Kidney tubule cell (primary cell): ENCODE results near the gene TRDMT1.
A peak's percentile ranks its signal among the peaks of the same experiment; 100 is the strongest.

ENCODE experiments used
- DNase-seq: peaks from one replicate; pipeline ENCODE4 v3.0.0-alpha.2; 2018; ENCODE audit warnings: low spot score

The TRDMT1 gene

GRCh38 chr10:17209881-17210280, 8.4 kb upstream of the TRDMT1 start:
- DNase-seq: no peak

GRCh38 chr10:17209302-17209701, 7.8 kb upstream of the TRDMT1 start:
- no peak for DNase-seq

GRCh38 chr10:17208476-17208875, 7.0 kb upstream of the TRDMT1 start:
- DNase-seq: no peak

DNA sequence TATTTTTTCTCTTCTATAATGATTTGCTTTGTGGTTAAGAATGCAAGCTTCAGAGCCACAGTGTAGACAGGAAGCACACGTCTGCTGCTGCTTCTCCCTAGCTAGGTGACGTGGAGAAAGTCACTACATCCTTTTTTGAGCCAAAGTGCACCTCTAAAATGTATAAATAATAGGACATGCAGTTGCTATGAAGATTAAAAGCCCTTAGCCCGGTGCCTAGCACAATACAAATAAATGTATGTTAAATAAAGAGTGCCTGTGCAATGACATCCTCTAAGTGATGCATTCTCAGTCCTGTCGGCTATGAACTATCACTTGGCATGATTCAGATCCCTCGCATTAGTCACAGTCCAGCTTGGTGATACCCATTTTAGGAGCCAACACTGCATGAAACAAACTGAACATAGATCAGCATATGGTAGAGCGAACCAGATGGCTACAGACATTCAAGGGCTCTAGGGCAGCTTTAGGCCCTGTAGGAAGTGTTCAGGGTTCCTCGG, 4.8 kb upstream of the TRDMT1 start:
- DNase-seq: peak; percentile 94

GRCh38 chr10:17203416-17203815, 1.9 kb upstream of the TRDMT1 start:
- no peak for DNase-seq

DNA sequence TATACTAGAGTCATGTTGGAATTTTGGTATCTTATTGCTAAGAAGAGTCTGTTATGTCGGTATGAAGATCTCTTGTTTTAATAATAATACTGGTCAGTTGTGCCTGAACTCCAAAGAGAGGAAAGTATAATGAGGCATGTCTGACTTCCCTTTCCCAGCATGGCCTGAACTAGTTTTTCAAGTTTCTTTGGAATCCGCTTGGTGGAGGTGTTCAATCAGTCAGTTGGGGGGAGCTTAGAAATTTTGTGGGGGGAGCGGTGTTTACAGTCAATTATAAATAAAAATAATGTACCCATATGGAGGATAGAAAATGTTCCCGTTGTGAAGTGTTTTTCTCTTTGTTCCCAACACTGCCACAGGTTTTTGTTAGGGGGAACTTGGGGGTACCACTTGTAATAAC, 1.5 kb upstream of the TRDMT1 start:
- DNase-seq: no peak

DNA sequence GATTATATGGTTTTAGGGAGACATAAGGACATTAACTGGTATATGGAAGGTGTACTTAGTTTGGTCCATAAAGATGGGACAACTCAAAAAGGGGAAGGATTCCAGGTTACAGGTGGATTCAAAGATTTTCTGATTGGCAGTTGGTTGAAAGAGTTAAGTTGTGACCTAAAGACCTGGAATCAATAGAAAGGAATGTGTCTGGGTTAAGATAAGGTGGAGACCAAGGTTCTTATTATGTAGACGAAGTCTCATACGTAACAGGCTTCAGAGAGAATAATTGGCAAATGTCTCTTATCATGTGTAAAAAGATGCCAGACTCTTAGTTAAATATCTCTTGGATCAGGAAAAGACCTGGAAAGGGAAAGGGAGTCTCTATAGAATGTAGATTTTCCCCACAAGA, 1.0 kb upstream of the TRDMT1 start:
- no peak for DNase-seq

DNA sequence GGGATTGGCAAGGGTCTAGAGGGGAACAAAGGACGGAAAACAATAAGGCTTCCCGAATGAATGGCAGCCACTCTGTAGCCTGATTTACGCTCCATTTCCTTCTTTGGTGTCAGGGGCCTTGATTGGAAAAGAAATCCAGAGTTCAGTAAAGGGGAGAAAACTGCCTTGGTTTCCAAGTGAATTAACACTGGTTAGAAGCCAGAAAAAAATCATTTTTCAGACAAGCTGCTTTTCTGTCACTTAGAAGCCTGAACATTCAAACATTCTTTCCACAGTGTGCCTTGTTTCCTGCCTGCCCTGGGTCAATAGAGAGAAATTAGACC, 283 bp upstream of the TRDMT1 start:
- DNase-seq: no peak

DNA sequence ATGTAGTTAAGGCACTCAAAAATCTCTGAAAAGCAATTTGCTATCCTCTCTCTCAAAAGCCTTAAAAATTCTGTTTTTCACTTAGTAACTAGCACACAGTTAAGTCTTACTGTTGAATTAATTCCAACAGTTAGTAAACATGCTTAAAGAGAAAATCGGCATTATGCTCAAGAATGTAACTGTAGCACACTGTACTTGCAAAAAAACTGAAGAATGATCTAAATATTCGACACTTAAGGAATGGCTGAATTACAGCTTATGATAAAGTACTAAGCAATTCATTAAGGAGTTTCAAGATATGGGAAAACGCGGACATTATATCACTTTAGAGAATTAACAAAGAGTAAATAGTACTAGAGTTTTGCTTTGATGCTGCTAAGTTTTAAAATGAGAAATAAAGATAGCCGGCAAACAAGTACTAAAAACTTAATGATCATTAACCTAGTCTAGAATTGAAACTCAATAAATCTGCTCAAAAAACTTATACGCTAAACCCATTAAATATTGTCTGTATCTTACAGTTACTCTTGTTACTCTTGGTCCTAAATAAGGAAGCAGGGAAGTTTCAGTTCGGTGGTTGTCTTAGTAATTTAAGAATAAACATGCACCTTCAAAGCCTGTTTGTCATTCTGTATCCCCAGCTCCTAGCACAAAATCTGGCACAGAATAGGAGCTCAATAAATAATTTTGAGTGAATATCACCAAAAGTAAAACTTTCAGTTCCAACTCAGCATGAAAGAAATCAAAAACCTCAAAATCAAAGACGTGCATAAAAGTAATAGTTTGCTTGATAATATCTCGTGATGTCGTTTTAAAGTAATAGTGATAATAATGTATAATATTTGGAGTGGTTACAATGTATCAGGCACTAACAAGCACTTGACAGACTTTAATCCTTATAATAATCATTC, 1.2 kb downstream of the TRDMT1 start:
- peak; percentile 62 for DNase-seq

DNA sequence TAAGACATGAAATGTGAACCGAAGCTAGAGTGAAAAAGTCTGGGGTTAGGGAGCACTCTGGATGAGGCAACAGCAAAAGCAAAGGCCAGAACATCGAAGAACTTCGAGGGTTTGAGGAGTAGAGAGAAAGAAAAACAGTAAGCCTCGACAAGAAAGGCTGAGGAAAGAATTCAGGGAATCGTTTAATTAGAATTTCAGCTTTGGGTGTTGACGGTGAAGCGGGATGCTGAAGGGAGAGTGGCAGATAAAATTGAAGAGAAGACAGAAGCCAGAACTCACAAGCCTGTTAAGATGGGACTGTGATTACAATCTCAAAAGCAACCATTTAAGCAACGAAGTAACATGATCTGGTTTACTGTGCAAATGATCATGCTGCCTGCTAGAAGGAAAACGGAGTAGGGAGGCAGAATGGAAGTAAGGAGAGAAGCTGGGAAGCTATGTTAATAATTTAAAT, 2.1 kb downstream of the TRDMT1 start:
- peak; percentile 25 for DNase-seq

GRCh38 chr10:17196573-17196972, 4.9 kb downstream of the TRDMT1 start:
- no peak for DNase-seq

- DNase-seq: no peak
Observed at GRCh38 chr10:17196045-17196444, 5.4 kb downstream of the TRDMT1 start.

DNA sequence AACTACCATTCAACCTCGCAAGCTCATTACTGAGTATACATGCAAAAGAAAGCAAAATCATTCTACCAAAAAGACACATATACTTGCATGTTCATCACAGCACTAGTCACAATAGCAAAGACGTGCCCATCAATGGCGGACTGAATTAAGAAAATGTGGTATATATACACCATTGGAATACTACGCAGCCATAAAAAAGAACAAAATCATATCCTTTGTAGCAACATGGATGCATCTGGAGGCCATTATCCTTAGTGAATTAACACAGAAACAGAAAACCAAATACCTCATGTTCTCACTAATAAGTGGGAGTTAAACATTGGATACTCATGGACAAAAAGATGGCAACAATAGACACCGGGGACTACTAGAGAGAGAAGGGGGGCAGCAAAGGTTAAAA, 6.4 kb downstream of the TRDMT1 start:
- DNase-seq: no peak

GRCh38 chr10:17190602-17191001, 10.9 kb downstream of the TRDMT1 start:
- DNase-seq: no peak

DNA sequence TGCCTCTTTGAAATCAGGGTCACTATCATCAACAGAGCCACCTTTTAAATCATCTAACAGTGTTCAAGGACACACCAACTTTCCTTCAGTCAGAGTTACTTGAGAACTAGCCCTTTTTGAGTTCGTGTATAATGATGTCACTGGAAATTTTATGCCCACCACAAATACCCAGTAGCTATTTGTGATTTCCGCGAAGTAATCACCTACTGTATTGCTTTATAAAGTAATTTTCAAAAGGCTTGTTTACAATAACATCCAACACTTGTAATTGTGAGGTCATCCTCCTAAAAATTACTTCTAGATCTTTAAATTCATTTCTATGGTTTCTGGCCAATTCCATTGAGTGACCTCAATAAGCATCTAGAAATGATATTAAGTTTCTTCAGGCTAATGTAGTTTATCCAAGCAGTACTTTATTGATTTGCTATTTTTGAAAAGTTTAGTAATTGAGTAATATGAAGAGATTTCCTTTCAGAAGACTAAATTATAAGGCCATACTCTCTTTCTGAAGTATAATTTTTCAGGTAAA, 12.8 kb downstream of the TRDMT1 start:
- no peak for DNase-seq

GRCh38 chr10:17185873-17186272, 15.6 kb downstream of the TRDMT1 start:
- DNase-seq: no peak

DNA sequence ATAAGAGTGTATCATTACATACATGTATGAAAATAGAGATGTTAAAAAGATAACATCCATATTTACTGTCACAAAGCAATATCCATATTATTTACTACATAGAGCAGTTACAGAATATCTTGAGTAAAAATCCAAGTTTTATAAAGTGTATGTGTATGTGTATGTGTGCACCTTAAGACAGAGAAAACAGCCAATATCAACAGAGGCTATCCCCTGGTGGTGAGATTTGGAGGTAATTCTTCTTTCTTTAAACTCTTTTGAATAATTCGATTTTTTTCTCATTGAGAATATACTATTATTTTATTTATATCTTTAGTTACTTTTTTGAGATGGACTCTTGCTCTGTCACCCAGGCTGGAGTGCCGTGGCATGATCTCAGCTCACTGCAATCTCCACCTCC, 18.4 kb downstream of the TRDMT1 start:
- no peak for DNase-seq

DNA sequence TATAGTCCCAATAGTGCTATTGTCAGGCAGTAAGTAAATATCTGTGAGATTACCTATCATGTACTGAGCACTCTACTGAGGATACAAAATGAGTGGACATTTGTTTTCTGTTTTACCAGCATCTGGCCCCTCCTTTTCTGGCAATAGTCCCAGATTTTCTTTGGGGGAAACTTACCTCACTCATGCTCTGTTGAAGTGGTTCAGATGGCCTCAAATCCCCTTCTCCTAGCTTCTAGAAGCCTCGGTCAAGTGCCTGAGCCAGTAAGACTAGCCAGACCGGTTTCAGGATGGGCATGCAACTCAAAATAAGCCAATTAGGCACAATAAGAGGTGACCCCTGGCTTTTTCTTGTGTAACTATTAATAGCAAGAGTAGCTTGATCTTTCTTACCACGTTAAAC, 19.7 kb downstream of the TRDMT1 start:
- DNase-seq: peak; percentile 37

DNA sequence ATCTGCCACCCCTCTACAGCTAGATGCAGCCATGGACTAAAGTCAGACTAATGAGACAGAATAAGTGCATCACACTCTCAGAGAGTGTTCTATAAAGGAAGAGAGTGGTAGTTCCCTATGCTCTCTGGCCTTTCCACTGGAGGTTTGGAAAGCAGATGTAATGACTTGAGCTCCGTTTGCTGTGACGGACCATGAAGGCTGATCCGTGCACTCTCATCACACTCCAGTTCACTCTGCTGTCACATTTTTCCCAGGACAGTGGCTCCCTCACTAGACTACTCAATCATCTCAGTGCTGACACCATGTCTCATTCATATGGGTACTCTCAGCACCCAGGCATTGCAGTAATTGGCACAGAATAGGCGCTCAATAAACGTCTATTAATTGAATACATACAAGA, 20.4 kb downstream of the TRDMT1 start:
- DNase-seq: no peak

DNA sequence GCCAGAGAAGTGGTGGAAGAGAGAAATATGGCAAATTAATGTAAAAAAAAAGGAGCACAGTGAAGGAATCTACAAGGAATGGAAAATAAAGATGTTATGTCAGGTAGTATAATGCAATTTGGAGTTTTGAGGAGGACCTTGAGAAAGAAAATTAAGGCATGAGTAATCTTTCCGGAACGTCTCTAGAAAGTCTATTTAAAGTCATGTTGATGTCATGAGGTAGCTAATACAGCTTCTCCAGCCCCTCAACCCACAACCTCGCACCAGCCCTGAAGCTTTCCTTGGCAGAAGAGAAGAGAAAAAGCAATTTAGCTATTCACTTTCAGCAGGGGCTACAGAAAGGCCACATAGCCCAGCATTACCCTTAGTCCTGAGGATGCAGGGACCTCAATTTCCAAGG, 22.5 kb downstream of the TRDMT1 start:
- no peak for DNase-seq

- DNase-seq: no peak
Observed at GRCh38 chr10:17178006-17178405, 23.5 kb downstream of the TRDMT1 start.

DNA sequence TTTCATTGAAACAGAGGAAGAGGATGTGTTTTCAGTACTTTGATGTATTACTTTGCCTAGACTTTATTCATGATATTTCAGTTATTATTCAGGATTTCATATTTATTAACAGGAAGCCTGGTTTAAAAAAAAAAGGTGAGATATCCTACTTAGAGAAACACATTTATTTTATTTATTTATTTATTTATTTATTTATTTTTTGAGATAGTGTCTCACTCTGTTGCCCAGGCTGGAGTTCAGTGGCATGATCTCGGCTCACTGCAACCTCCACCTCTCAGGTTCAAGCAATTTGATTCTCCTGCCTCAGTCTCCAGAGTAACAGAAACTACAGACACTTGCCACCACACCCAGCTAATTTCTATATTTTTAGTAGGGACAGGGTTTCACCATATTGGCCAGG, 24.5 kb downstream of the TRDMT1 start:
- no peak for DNase-seq

DNA sequence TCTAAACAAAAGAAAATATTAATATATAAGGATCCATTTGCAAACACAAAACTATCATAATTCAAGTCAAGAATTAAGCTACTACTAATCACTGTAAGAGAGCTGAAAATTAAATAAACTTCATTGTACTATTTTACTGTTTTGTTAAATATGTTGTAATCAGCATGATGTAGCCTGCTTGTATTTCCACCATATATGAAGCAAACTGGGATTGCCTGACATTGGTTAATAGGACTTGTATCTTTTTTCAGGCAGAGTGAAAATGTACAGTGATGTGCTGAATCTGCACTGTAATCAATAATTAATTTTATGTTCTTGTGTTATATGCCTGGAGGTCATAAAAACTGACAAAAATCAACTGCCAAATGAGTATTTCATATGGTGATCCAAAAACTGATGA, 25.4 kb downstream of the TRDMT1 start:
- DNase-seq: no peak

- DNase-seq: peak; percentile 70
Observed at GRCh38 chr10:17175551-17175950, 25.9 kb downstream of the TRDMT1 start.
